GM13977 (cell line): ENCODE results near the gene RXRA.

Experiments used
- DNase-seq: peaks from one replicate; pipeline ENCODE4 v3.0.0; 2012; ENCODE audit warnings: low spot score
- in situ Hi-C: fragments of 300-500 bp; cut with MboI; formaldehyde crosslinking; loops from one replicate; pipeline ENCODE4 v1.12.0; 2022; ENCODE audit warnings: low sequenced_read_pairs, low pct_unique_long_range_greater_than_20kb, mixed read lengths, inconsistent platforms; ENCODE audit not compliant: unreplicated experiment
- TF ChIP-seq, protein P1 (sequence below): IDR thresholded peaks from 2 replicates; pipeline ENCODE4 v1.5.1; 2012; ENCODE audit warnings: mild to moderate bottlenecking, control low read depth; ENCODE audit not compliant: insufficient read depth; ENCODE audit errors: extremely low read depth, missing control alignments

RXRA gene

DNA sequence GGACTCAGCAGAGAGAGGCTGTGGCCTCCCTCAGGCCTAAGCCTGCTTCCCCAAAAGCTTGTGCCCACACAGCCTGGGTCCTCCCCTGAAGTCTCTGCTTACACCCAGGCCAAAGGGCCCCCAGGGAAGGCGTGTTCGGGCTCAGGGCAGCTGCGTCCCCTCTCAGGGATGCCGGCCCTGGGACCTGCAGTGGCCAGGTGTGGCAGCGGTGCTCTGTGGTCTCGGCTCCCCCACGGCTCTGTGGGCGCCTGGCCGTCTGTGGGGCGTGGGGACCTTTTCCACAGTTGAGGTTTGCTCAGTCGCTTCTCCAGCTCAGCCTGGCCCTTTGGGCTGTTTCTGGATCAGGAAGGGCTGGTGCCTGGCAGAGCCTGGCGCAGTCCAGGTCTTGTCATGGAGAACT lies 75.9 kb downstream of the RXRA start:
- TF ChIP-seq, protein P1, sequence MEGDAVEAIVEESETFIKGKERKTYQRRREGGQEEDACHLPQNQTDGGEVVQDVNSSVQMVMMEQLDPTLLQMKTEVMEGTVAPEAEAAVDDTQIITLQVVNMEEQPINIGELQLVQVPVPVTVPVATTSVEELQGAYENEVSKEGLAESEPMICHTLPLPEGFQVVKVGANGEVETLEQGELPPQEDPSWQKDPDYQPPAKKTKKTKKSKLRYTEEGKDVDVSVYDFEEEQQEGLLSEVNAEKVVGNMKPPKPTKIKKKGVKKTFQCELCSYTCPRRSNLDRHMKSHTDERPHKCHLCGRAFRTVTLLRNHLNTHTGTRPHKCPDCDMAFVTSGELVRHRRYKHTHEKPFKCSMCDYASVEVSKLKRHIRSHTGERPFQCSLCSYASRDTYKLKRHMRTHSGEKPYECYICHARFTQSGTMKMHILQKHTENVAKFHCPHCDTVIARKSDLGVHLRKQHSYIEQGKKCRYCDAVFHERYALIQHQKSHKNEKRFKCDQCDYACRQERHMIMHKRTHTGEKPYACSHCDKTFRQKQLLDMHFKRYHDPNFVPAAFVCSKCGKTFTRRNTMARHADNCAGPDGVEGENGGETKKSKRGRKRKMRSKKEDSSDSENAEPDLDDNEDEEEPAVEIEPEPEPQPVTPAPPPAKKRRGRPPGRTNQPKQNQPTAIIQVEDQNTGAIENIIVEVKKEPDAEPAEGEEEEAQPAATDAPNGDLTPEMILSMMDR = no peak
- in situ Hi-C loops = no loop called here
- no peak for DNase-seq

DNA sequence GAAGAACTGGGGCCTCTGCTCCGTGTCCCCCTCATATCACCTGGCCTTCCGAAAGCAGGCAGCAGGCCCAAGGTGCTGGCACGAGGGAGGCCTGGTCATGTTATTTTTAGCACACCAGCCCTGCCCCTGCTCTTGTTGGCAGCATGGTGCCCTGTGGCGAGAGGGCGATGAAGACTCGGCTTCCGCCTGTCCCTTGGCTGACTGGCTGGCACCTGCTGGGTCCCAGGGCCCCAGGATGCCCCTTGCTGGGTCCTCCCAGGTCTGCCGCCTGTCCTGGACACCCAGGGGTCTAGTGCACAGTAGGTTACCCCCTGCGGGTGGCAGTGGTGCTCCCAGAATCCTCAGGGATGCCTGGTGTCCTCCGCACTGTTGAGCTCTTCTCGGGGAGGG lies 77.0 kb downstream of the RXRA start:
- DNase-seq = no peak
- TF ChIP-seq, protein P1 = no peak
- in situ Hi-C loops = no loop called here

DNA sequence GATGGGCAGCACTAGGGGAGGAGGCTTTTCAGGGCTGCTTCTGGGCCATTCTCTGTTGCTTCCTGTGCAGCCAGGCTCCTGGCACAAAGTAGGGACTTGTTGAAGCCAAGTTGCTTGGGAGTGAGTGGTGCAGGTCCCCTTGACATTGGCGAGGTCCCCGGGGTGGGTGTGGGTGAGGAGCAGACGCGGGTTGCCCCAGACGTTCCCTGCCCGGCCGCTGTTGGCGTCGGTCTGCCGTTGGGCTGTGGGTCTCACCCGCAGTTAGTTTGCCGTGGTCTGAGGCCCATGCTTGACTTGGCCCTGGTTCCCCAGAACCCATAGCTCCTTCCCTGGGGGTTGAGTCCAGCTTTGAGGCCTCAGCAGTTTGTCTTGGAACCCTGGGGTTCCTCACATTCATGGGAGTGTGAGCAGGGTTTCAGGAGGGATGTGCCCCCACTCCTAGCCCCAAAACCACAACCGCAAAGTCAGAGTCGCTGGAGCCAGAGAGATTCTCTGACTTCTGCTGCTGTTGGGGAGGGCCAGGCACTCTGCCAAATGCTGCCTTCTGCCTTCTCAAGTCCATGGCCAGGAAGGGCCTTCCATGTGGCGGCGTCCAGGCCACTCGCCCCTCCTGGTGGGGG lies 77.5 kb downstream of the RXRA start:
- DNase-seq = no peak
- TF ChIP-seq, protein P1 = no peak
- in situ Hi-C loops = no loop called here

DNA sequence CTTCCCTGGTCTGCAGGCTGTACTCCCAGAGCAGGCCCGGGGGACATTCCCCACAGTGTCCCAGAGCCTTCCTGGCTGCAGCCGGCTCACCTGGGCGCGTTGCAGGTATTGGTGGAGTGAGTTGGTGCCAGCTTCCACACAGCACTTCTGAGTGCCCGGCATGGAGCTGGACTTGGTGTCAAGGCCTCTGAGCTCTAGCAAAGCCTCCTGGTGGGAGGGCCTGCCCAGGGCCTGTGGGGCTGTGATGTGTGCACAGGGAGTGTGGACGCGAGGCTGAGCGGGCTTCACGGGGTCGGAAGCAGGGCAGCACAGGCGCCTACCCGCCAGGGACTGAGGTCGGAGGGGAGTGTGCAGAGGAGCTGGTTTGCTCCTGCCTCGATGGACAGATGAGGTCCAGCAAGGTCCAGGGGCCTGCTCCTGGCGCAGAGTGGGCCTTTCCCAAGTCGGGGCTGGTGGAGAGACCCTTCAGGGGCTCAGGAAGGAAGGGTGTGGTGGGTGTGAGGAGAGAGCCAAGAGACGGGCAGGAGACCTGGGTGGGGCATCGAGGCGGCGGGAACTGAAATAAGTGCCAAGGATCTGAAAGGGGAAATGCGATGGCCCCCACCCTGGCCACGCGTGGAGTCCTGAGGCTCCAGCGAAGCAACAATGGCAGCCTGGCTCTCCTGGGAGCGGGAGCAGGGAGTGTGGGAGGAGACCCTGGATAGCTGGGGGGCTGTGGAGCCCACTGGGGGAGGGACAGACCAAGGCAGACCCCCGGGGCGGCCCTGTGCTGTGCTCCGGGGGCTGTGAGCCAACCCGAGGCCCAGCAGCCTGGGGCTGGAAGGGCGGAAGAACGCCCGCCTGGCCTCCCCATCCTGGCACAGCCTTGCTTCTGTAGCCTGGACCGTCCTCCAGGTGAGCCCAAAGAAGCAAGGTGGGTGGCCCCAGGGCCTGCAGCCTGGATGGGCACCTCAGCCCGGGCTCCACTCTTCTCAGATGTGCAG lies 78.4 kb downstream of the RXRA start:
- DNase-seq = no peak
- in situ Hi-C loops = no loop called here
- TF ChIP-seq, protein P1 = no peak

DNA sequence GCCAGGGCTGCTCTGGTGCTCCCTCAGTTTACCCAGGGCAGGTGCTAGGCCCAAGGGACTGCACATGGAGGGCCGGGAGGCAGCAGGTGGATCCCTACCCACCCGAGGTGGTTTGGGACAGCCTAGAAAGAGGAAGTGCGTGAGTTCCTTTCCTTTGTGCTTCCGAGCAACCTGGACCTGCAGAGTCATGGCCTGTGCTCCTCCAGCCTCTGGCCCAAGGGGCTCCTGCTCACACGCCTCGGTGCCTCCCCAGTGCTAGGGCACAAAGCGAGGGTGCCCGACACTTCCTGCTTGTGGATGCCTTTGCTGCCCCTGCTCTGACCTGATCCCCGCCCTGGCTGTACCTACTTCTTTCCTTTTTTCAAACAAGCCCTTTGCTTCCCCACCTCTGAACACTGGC lies 79.3 kb downstream of the RXRA start:
- TF ChIP-seq, protein P1 = no peak
- no peak for DNase-seq
- in situ Hi-C loops = no loop called here

DNA sequence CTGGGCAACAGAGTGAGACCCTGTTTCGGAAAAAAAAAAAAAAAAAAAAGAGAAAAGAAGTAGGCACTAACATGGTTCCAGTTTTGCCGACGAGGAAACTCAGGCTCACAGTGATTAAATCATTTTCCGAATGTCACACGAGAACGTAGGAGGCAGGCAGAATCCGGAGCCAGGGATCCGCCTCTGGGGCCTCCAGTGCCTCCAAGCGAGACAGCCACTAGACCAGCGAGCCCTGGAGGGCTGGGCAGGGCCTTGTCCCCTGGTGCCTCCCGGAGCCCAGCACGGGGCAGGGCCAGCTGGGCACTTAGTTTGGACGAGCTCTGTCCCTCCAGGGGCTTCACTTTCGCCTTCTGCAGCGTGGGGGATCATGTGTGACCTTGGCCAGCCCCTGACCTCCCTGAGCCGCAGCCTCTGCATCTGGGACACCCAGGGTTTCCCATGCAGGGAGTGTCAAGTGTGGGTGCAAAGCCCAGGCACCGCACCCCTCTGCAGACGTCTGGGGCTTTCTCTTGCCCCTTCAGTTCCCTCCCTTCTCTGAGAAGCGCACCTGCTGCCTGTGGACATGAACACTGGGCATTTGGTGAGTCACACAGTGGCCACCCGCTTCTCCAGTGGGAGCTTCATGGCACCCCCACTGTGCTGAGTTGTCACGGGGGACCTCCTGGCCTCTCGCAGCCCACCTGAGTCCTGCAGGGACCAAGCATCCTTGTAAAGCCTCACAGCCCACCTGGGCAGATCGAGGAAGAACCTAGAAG lies 80.3 kb downstream of the RXRA start:
- no peak for DNase-seq
- TF ChIP-seq, protein P1 = no peak
- in situ Hi-C loops = no loop called here
